Measurements from ENCODE around the gene MAGI2.

- TF ChIP-seq CTCF (conservative IDR thresholded peaks at IDR 0.05 in 1 of 2, IDR thresholded peaks at IDR 0.05 in 1 of 2; ENCODE audit: extremely low read depth in 1 of 2, insufficient read depth in 1 of 2, low read depth in 1 of 2, low read length in 2 of 2) (no peak), EZH2 (IDR thresholded peaks at IDR 0.05; ENCODE audit: borderline replicate concordance, low read length) (no peak)
Measured at GRCh38 chr7:78523930-78524329, 929.5 kb downstream of the MAGI2 start.
